ENCODE measurements around the gene NR4A2. TPM values are rescaled to one million over a fixed set of nuclear protein-coding genes. Genes with fewer than 3 reads are reported as not detected.

The NR4A2 gene
- total RNA-seq, 1 experiment from 2014 or later = 1.1 TPM

GRCh38 chr2:156334496-156335478, 2.3 kb upstream of the NR4A2 start:
- ChIA-PET POLR2A (ENCODE audit: low non-redundant PET) (interaction anchor here (0.6 to 0.7 kb wide), 3 partner anchors 66 to 845 kb away, joined by 6 to 19 read pairs (median 8); no protein-coding TSS in a partner anchor), CTCF (interaction anchor here (0.6 to 1.7 kb wide), 4 partner anchors 95 to 541 kb away, joined by 4 to 7 read pairs (median 6); no protein-coding TSS in a partner anchor)
- intact Hi-C loops (cut with micrococcal nuclease; ENCODE audit: unreplicated experiment) = loop anchor here (1.0 to 10.0 kb wide), 3 partner anchors 255 to 960 kb away; no protein-coding TSS in a partner anchor
- Histone ChIP-seq H3K27ac (ENCODE audit: low read depth, low read length, poor library complexity, severe bottlenecking) (peak overlapping the region; percentile 91), H3K9me3 (ENCODE audit: low read depth, low read length, poor library complexity, severe bottlenecking) (no peaks in the 10 kb centered on the region), H3K4me3 (ENCODE audit: low read depth, low read length, poor library complexity, severe bottlenecking) (peak overlapping the region; percentile 79), H3K27me3 (replicated peaks; ENCODE audit: insufficient read depth, low read depth, low read length, poor library complexity) (no peaks in the 10 kb centered on the region), H3K4me1 (ENCODE audit: insufficient read depth, low read length, poor library complexity, severe bottlenecking) (peaks cover 40% of the 10 kb centered on the region), H3K36me3 (ENCODE audit: insufficient read depth, low read length, poor library complexity, severe bottlenecking) (no peaks in the 10 kb centered on the region)
- peak; percentile 91 for DNase-seq (ENCODE audit: low spot score)
- BruUV-seq (replicated peaks) = no TSS peak
- no peak for TF ChIP-seq EZH2 (IDR thresholded peaks at IDR 0.05; ENCODE audit: borderline replicate concordance, low read depth, low read length, poor library complexity, severe bottlenecking)
- TF ChIP-seq, protein P1, sequence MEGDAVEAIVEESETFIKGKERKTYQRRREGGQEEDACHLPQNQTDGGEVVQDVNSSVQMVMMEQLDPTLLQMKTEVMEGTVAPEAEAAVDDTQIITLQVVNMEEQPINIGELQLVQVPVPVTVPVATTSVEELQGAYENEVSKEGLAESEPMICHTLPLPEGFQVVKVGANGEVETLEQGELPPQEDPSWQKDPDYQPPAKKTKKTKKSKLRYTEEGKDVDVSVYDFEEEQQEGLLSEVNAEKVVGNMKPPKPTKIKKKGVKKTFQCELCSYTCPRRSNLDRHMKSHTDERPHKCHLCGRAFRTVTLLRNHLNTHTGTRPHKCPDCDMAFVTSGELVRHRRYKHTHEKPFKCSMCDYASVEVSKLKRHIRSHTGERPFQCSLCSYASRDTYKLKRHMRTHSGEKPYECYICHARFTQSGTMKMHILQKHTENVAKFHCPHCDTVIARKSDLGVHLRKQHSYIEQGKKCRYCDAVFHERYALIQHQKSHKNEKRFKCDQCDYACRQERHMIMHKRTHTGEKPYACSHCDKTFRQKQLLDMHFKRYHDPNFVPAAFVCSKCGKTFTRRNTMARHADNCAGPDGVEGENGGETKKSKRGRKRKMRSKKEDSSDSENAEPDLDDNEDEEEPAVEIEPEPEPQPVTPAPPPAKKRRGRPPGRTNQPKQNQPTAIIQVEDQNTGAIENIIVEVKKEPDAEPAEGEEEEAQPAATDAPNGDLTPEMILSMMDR (conservative IDR thresholded peaks at IDR 0.05; ENCODE audit: low read depth, low read length) = no peak

GRCh38 chr2:156333951-156334495, 1.5 kb upstream of the NR4A2 start:
- Histone ChIP-seq H3K36me3 (ENCODE audit: insufficient read depth, low read length, poor library complexity, severe bottlenecking) (no peaks in the 10 kb centered on the region), H3K4me3 (ENCODE audit: low read depth, low read length, poor library complexity, severe bottlenecking) (peak overlapping the region; percentile 79), H3K9me3 (ENCODE audit: low read depth, low read length, poor library complexity, severe bottlenecking) (no peaks in the 10 kb centered on the region), H3K27ac (ENCODE audit: low read depth, low read length, poor library complexity, severe bottlenecking) (peak overlapping the region; percentile 91), H3K27me3 (replicated peaks; ENCODE audit: insufficient read depth, low read depth, low read length, poor library complexity) (no peaks in the 10 kb centered on the region), H3K4me1 (ENCODE audit: insufficient read depth, low read length, poor library complexity, severe bottlenecking) (peaks cover 32% of the 10 kb centered on the region)
- POLR2A ChIA-PET (ENCODE audit: low non-redundant PET) = interaction anchor here (0.6 to 0.7 kb wide), 3 partner anchors 66 to 846 kb away, joined by 6 to 19 read pairs (median 8); no protein-coding TSS in a partner anchor
- BruUV-seq (replicated peaks) = no TSS peak
- DNase-seq (ENCODE audit: low spot score) = peak; percentile 58
- CTCF ChIA-PET = interaction anchor here (0.6 to 1.7 kb wide), 2 partner anchors 94 to 255 kb away, joined by 4 to 7 read pairs; no protein-coding TSS in a partner anchor
- intact Hi-C loops (cut with micrococcal nuclease; ENCODE audit: unreplicated experiment) = loop anchor here (2.0 to 10.0 kb wide), 3 partner anchors 67 to 959 kb away; no protein-coding TSS in a partner anchor
- TF ChIP-seq, protein P1 (conservative IDR thresholded peaks at IDR 0.05; ENCODE audit: low read depth, low read length) = no peak; the same call in 1 of the 2 replicates
- TF ChIP-seq EZH2 (IDR thresholded peaks at IDR 0.05; ENCODE audit: borderline replicate concordance, low read depth, low read length, poor library complexity, severe bottlenecking) = no peak

- intact Hi-C loops (cut with micrococcal nuclease; ENCODE audit: unreplicated experiment) = loop anchor here (2.0 to 10.0 kb wide), 2 partner anchors 67 to 959 kb away; no protein-coding TSS in a partner anchor
- Histone ChIP-seq H3K36me3 (ENCODE audit: insufficient read depth, low read length, poor library complexity, severe bottlenecking) (no peaks in the 10 kb centered on the region), H3K27me3 (replicated peaks; ENCODE audit: insufficient read depth, low read depth, low read length, poor library complexity) (no peaks in the 10 kb centered on the region), H3K4me3 (ENCODE audit: low read depth, low read length, poor library complexity, severe bottlenecking) (peak overlapping the region; percentile 79), H3K4me1 (ENCODE audit: insufficient read depth, low read length, poor library complexity, severe bottlenecking) (peaks cover 26% of the 10 kb centered on the region), H3K9me3 (ENCODE audit: low read depth, low read length, poor library complexity, severe bottlenecking) (no peaks in the 10 kb centered on the region), H3K27ac (ENCODE audit: low read depth, low read length, poor library complexity, severe bottlenecking) (peak overlapping the region; percentile 91)
- TF ChIP-seq EZH2 (IDR thresholded peaks at IDR 0.05; ENCODE audit: borderline replicate concordance, low read depth, low read length, poor library complexity, severe bottlenecking) = no peak
- TF ChIP-seq, protein P1 (conservative IDR thresholded peaks at IDR 0.05; ENCODE audit: low read depth, low read length) = no peak
- CTCF ChIA-PET = no interaction called here
- BruUV-seq (replicated peaks) = no TSS peak
- POLR2A ChIA-PET (ENCODE audit: low non-redundant PET) = no interaction called here
- no peak for DNase-seq (ENCODE audit: low spot score)
These were observed 891 bp upstream of the NR4A2 start for GRCh38 chr2:156333274-156333950.
